Spleen (tissue), 11 donors: Measurements from ENCODE around the gene ADARB2. TPM values are rescaled to one million over a fixed set of nuclear protein-coding genes. Genes with fewer than 3 reads are reported as not detected.

Experiments used
- DNase-seq: peaks from one replicate; pipeline ENCODE4 v3.0.0-alpha.2; 2020
- H3K27ac ChIP-seq, 8 donors: fragments of 200-600 bp; sonication (generic) in 7 of 8; 1 replicate in 4 of 8; 2 replicates in 4 of 8; pipeline versions ENCODE4 v1.5.0 to v1.8.0; 2016 to 2021; ENCODE audit warnings: inconsistent platforms in 4 of 8, mild to moderate bottlenecking in 4 of 8, moderate library complexity in 1 of 8
- H3K27me3 ChIP-seq, 7 donors: fragments of 200-600 bp; sonication (generic) in 6 of 7; replicated peaks in 1 of 7; 1 replicate in 4 of 7; 2 replicates in 3 of 7; pipeline versions ENCODE4 v1.5.0 to v1.8.0; 2016 to 2021; ENCODE audit warnings: inconsistent platforms in 3 of 7, mild to moderate bottlenecking in 1 of 7
- H3K36me3 ChIP-seq, 6 donors: fragments of 200-600 bp; sonication (generic) in 5 of 6; 1 replicate in 4 of 6; 2 replicates in 2 of 6; pipeline versions ENCODE4 v1.5.0 to v1.8.0; 2016 to 2021; ENCODE audit warnings: inconsistent platforms in 2 of 6
- H3K4me1 ChIP-seq, 6 donors: fragments of 200-600 bp; sonication (generic) in 5 of 6; 1 replicate in 3 of 6; 2 replicates in 3 of 6; pipeline versions ENCODE4 v1.5.0 to v1.8.0; 2016 to 2021; ENCODE audit warnings: inconsistent platforms in 3 of 6
- H3K4me3 ChIP-seq, 8 donors: fragments of 200-600 bp; sonication (generic) in 7 of 8; 1 replicate in 4 of 8; 2 replicates in 4 of 8; pipeline versions ENCODE4 v1.5.0 to v1.8.0; 2016 to 2021; ENCODE audit warnings: inconsistent platforms in 4 of 8, mild to moderate bottlenecking in 4 of 8, moderate library complexity in 2 of 8
- H3K9me3 ChIP-seq, 8 donors: fragments of 200-600 bp; sonication (generic) in 7 of 8; 1 replicate in 4 of 8; 2 replicates in 4 of 8; pipeline versions ENCODE4 v1.5.0 to v1.8.0; 2016 to 2021; ENCODE audit warnings: inconsistent platforms in 4 of 8
- POLR2A ChIP-seq, 3 donors: fragments of 450-650 bp; IDR thresholded peaks; one replicate each; pipeline ENCODE4 v1.5.1; 2017; ENCODE audit warnings: antibody characterized with exemption in 3 of 3, mild to moderate bottlenecking in 1 of 3
- POLR2AphosphoS5 ChIP-seq, 3 donors: sonication (generic); formaldehyde crosslinking; IDR thresholded peaks; one replicate each; pipeline ENCODE4 v1.5.1; 2017; ENCODE audit warnings: antibody characterized with exemption in 3 of 3
- WGBS, 5 donors: extraction: QIAGEN DNeasy Blood & Tissue Kit in 3 of 5; methylation state at CpG; one replicate each; pipeline versions ENCODE4 v1.1.5 to v1.1.7; 2013 to 2018; 5-methylcytosine and 5-hydroxymethylcytosine counted together
- intact Hi-C: fragments of 100-400 bp; cut with DNase I; formaldehyde crosslinking; loops from one replicate; pipeline ENCODE4 v1.15.0; 2023; ENCODE audit warnings: low total_unique reads
- polyA plus RNA-seq, 3 donors: library from polyadenylated mRNA; stranded (reverse); fragments of 200-250 nt; gene quantifications; one replicate each; pipeline ENCODE4 v1.2.1, GENCODE V29; 2013
- total RNA-seq, 7 donors: library from RNA; depleted of rRNA in 3 of 7; stranded (reverse); fragments of >200 nt in 3 of 7; fragmentation: NEBNext Ultra II Directional in 4 of 7; extraction: Animal tissue kit (Norgen Biotek cat#: 25700) in 4 of 7; gene quantifications; one replicate each; pipeline versions ENCODE4 v1.1.0 to v1.2.1, GENCODE V29; 2016 to 2021
- TF ChIP-seq, protein P1 (sequence below), 11 experiments: fragments of 200-600 bp in 7 of 11; fragments of 450-650 bp in 4 of 11; sonication (generic) in 4 of 11; IDR thresholded peaks in 8 of 11; conservative IDR thresholded peaks in 3 of 11; 1 replicate in 7 of 11; 2 replicates in 4 of 11; pipeline versions ENCODE4 v1.4.0 to v1.8.0; 2016 to 2021; ENCODE audit warnings: antibody characterized with exemption in 11 of 11, inconsistent platforms in 4 of 11, mild to moderate bottlenecking in 1 of 11
- donor health status: healthy with polysubstance abuse.
- donor health status: DM: no; HTN: no; CAD: no; lungs with moderate emphysema.
- donor health status: DM: no; HTN: no; CAD: no.
- donor health status: Bipolar disorder and iron deficiency.
- donor health status: healthy.
- donor health status: DM: no; HTN: no; CAD: no.
- donor health status: DM: yes; HTN: yes; CAD: no.

The ADARB2 gene
- total and polyA plus RNA-seq, 10 donors, result 0.05 to 8.1 (median 0.96) TPM

DNA sequence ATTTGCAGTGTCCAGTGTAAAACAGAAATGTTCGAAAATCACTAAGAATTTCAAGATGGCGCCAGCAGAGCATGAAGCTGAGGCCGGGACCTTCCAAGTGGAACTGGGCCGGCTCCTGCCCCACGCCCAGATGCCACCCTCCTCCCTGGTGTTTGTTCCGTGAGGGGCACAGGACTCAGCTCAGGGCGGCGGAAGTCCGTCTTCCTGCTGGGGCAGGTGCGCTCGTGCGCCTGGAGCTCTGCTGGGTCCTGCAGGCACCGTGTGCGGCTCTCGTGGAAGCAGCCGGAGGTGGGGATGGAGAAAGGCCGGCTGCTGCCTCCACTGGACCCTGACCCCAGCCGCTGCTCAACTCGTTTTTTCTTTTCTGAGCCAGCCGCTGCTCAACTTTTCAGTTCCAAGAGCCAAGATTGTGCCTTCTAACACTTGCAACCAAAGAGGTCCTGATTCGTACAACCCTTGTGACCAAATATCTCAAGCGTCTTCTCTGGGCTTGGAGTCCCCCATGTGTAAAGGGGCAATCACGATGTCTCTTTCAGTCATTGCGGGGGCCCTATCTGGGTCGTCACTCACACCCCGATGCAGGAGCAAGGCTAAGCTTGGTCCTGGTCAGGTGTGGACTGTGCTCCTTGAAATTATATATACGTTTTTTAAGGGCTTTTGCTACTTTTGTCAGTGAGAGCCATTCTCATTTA is 334.4 kb downstream of the ADARB2 start:
- H3K4me1 ChIP-seq, result no peaks in the 10 kb centered on the region
- H3K27me3 ChIP-seq, result peaks cover 0 to 83% (median 0%) of the 10 kb centered on the region in 7 donors
- no peak overlapping the region for H3K4me3 ChIP-seq
- H3K36me3 ChIP-seq, result no peaks in the 10 kb centered on the region
- no peaks in the 10 kb centered on the region for H3K9me3 ChIP-seq
- intact Hi-C loops, result no loop called here
- no peak for TF ChIP-seq POLR2AphosphoS5 (IDR thresholded peaks at IDR 0.05)
- no peak overlapping the region for H3K27ac ChIP-seq
- 89 to 93% (median 91%) methylated on average over 27 of the region's 27 CpGs for WGBS, 5 donors
- DNase-seq, result no peak

DNA sequence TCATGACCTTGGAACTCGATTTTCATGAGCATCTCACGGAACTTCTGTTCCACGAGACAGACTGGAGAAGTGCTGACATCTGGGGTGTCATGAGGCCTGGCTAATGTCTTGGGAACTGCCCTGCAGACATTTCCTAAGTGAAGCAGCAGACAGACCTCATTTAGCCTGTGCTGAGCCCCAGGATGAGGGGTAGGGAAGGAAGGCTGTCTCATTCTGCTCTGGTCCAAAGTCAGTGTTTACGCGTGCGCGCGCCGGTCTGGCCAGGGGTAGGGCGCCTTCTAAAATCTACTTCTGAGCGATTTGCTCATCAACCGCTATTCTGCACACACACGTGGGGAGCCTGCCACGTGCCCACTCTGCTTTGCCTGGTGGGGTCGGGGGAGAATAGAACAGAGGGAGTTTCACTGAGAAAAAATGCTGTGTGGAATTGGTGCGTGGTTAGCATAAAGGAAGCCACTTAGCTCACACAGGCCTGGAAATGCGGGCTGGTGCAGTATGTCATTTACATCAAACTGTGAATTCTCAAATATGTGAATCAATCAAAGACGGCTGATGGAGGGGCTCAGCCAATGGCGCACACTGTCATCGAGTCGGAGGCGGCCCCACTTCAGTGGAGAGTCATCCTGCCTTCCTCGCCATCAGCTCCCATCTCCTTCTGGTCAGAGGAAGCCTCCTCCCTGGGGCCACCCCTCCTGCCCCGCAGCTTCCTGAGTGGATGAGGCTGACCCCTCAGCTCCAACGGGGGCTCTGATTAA is 335.1 kb downstream of the ADARB2 start:
- H3K36me3 ChIP-seq, result no peaks in the 10 kb centered on the region
- H3K4me1 ChIP-seq, result no peaks in the 10 kb centered on the region
- H3K27ac ChIP-seq, result no peak overlapping the region
- intact Hi-C loops, result no loop called here
- DNase-seq, result no peak
- H3K27me3 ChIP-seq, result peaks cover 0 to 81% (median 0%) of the 10 kb centered on the region in 7 donors
- no peak overlapping the region for H3K4me3 ChIP-seq
- TF ChIP-seq, protein P1, sequence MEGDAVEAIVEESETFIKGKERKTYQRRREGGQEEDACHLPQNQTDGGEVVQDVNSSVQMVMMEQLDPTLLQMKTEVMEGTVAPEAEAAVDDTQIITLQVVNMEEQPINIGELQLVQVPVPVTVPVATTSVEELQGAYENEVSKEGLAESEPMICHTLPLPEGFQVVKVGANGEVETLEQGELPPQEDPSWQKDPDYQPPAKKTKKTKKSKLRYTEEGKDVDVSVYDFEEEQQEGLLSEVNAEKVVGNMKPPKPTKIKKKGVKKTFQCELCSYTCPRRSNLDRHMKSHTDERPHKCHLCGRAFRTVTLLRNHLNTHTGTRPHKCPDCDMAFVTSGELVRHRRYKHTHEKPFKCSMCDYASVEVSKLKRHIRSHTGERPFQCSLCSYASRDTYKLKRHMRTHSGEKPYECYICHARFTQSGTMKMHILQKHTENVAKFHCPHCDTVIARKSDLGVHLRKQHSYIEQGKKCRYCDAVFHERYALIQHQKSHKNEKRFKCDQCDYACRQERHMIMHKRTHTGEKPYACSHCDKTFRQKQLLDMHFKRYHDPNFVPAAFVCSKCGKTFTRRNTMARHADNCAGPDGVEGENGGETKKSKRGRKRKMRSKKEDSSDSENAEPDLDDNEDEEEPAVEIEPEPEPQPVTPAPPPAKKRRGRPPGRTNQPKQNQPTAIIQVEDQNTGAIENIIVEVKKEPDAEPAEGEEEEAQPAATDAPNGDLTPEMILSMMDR (IDR thresholded peaks at IDR 0.05 in 8 of 11, conservative IDR thresholded peaks at IDR 0.05 in 3 of 11), result no peak
- TF ChIP-seq POLR2A (IDR thresholded peaks at IDR 0.05), result no peak
- no peak for TF ChIP-seq POLR2AphosphoS5 (IDR thresholded peaks at IDR 0.05)
- H3K9me3 ChIP-seq, result no peaks in the 10 kb centered on the region
- WGBS, 5 donors, result 78 to 86% (median 82%) methylated on average over 25 of the region's 25 CpGs

DNA sequence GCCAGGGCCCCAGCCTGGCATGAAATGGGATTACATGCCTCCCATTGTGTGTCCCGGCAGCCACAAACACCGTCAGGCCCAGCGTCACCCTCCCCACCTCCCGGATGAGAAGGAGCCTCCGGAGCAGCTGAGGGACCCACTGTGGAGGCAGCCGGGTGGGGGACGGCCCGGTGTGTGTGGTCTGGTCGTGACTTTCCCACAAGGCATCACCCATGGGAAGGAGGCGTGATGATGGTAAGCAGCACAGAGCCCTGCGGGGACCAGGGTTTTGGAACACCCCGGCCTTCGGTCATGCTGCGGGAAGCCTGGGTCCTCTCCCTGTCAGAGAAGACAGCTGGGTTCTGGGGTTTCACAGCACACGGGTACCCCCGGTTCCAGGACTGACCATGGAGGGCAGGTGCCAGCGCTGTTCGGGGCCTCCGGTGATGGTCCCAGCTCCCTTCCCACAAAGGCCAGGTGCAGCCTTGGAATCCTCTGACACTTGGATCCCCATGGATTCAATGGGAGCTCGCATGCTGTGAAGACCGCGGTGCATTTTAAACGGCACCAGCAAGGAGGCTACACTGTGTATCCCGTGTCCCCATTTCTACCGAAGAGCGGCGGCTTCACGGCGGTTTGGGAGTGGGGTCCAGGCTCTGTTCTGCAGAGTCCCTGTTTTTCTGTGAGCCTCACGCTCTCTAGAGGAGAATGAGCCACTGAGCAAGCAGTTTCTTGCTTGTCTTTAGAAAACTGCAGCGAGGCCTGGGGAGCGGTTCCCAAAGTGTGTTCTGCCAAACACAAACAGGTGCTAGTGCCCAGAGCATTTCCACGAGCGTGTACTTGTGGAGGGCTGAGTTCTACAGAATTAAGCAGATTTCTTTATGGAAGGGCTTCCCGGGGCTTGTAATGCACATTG is 336.0 kb downstream of the ADARB2 start:
- 89 to 91% (median 90%) methylated on average over 25 to 35 of the region's 35 CpGs for WGBS, 5 donors
- no peaks in the 10 kb centered on the region for H3K4me1 ChIP-seq
- no peaks in the 10 kb centered on the region for H3K9me3 ChIP-seq
- no peak overlapping the region for H3K4me3 ChIP-seq
- H3K27me3 ChIP-seq, result peaks cover 0 to 72% (median 0%) of the 10 kb centered on the region in 7 donors
- intact Hi-C loops, result no loop called here
- H3K36me3 ChIP-seq, result no peaks in the 10 kb centered on the region
- TF ChIP-seq, protein P1 (IDR thresholded peaks at IDR 0.05 in 8 of 11, conservative IDR thresholded peaks at IDR 0.05 in 3 of 11), result no peak
- TF ChIP-seq POLR2A (IDR thresholded peaks at IDR 0.05), result no peak
- TF ChIP-seq POLR2AphosphoS5 (IDR thresholded peaks at IDR 0.05), result no peak
- no peak overlapping the region for H3K27ac ChIP-seq
- DNase-seq, result no peak

DNA sequence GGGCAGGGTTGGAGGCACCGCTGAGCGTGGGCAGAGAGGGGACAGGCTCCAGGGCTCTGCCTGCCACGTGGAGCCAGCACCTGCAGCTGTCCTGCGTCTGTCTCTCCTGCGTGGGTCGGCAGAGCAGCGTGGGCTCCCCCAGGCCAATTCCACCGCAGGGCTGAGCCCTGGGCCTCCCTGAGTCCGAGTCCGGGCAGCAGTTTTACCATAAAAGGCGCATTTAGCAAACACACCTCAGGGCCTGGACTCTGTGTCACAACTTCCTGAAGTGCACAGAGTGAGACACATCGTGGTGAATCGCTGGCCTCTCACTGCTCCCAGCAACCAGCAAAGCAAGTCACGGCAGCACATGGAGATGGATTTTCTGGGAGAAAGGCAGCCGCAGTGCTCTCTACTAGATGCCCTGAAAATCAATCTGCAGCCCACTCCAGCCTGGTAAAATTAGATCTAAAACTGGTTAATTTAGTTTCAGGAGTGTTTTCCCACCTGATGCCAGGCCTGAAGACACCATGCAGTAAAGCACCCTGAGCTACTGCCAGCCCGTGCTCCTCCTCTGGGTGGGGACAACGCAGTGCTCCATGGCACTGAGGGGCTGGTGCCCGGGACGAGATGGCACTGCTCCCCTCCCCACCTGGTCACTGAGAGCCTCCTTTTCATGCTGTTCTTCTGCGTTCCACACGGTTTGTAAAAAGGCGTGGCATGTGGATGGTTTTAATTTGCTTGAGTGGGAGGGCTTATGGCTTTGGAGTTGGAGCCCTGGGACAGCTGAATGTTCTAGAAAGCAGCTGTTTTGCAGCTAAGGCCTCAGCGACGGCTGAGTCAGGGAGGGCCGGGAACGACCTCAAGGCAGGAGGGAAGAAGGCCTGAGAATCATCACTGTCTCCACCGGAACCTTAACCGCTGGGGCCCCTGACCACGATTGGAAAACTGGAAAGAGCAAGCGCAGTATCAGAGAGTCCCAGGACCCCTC is 336.9 kb downstream of the ADARB2 start:
- TF ChIP-seq, protein P1 (IDR thresholded peaks at IDR 0.05 in 8 of 11, conservative IDR thresholded peaks at IDR 0.05 in 3 of 11), result no peak
- no peak for TF ChIP-seq POLR2A (IDR thresholded peaks at IDR 0.05)
- no peak for TF ChIP-seq POLR2AphosphoS5 (IDR thresholded peaks at IDR 0.05)
- H3K27ac ChIP-seq, result no peak overlapping the region
- no peak overlapping the region for H3K4me3 ChIP-seq
- H3K27me3 ChIP-seq, result peaks cover 0 to 64% (median 0%) of the 10 kb centered on the region in 7 donors
- no peaks in the 10 kb centered on the region for H3K4me1 ChIP-seq
- no peak for DNase-seq
- WGBS, 5 donors, result 72 to 88% (median 78%) methylated on average over 22 to 30 of the region's 30 CpGs
- no peaks in the 10 kb centered on the region for H3K9me3 ChIP-seq
- no peaks in the 10 kb centered on the region for H3K36me3 ChIP-seq
- intact Hi-C loops, result no loop called here
